ENCODE results near the gene MAP7. TPM values are rescaled to one million over a fixed set of nuclear protein-coding genes. Genes with fewer than 3 reads are reported as not detected.

MAP7 gene
- total and polyA plus RNA-seq, 2 donors (not counting 3 experiments of a cell fraction or from before 2014, with no cell fraction given), result 0.07 to 0.42 TPM

GRCh38 chr6:136594671-136595070 lies 44.4 kb upstream of the MAP7 start:
- Histone ChIP-seq H3K79me2 (ENCODE audit: control insufficient read depth, insufficient read depth, low read length) (no peaks in the 10 kb centered on the region), H3K9me1 (replicated peaks; ENCODE audit: control insufficient read depth, extremely low read depth, insufficient read depth, low read length) (no peaks in the 10 kb centered on the region), H3K4me1 (ENCODE audit: control insufficient read depth, extremely low read depth, insufficient read depth, low read length) (peaks cover 20% of the 10 kb centered on the region), H3K4me3 (replicated peaks in 1 of 3; ENCODE audit: insufficient read depth in 1 of 3, low read depth in 1 of 3, low read length in 3 of 3) (peak overlapping the region in 1 of 3 experiments; percentile 31), H3K27me3 (ENCODE audit: control insufficient read depth in 2 of 2, insufficient read depth in 2 of 2, low read length in 2 of 2) (no peaks in the 10 kb centered on the region), H3K9ac (replicated peaks; ENCODE audit: extremely low read depth, insufficient read depth, low read length) (peak overlapping the region; percentile 58), H3K9me3 (replicated peaks; ENCODE audit: control insufficient read depth, insufficient read depth, low read length) (no peaks in the 10 kb centered on the region), H3K27ac (ENCODE audit: insufficient read depth, low read depth, low read length) (peak overlapping the region; percentile 88), H4K20me1 (replicated peaks; ENCODE audit: control insufficient read depth, extremely low read depth, insufficient read depth, low read length) (no peaks in the 10 kb centered on the region), H3K36me3 (ENCODE audit: control insufficient read depth in 2 of 2, extremely low read depth in 1 of 2, insufficient read depth in 2 of 2, low read length in 2 of 2) (peaks cover 0 to 2% of the 10 kb centered on the region in 2 experiments), H3K4me2 (ENCODE audit: insufficient read depth, low read length) (peak overlapping the region; percentile 81), H2AFZ (ENCODE audit: low read depth, low read length) (no peak overlapping the region)
- intact Hi-C loops (cut with micrococcal nuclease), result loop anchor here (1.0 kb wide), 2 partner anchors 16 to 199 kb away; no protein-coding TSS in a partner anchor
- ChIA-PET CTCF (interaction anchor here (1.1 to 2.2 kb wide), 4 partner anchors 12 to 198 kb away, joined by 3 to 32 read pairs (median 9); partner anchors contain the start of gene MAP3K5), POLR2A (no interaction called here)
- no TSS peak for BruUV-seq (replicated peaks)
- dilution Hi-C loops (cut with MboI; ENCODE audit: extremely low pct_ligation_motif_present, low sequenced_read_pairs), result no loop called here
- no peak for FAIRE-seq
- DNase-seq (ENCODE audit: low read depth, low spot score), result no peak
- TF ChIP-seq GATA2 (IDR thresholded peaks at IDR 0.05; ENCODE audit: insufficient read depth, insufficient read length, low read depth, low read length), result no peak
- TF ChIP-seq, protein P1, sequence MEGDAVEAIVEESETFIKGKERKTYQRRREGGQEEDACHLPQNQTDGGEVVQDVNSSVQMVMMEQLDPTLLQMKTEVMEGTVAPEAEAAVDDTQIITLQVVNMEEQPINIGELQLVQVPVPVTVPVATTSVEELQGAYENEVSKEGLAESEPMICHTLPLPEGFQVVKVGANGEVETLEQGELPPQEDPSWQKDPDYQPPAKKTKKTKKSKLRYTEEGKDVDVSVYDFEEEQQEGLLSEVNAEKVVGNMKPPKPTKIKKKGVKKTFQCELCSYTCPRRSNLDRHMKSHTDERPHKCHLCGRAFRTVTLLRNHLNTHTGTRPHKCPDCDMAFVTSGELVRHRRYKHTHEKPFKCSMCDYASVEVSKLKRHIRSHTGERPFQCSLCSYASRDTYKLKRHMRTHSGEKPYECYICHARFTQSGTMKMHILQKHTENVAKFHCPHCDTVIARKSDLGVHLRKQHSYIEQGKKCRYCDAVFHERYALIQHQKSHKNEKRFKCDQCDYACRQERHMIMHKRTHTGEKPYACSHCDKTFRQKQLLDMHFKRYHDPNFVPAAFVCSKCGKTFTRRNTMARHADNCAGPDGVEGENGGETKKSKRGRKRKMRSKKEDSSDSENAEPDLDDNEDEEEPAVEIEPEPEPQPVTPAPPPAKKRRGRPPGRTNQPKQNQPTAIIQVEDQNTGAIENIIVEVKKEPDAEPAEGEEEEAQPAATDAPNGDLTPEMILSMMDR (IDR thresholded peaks at IDR 0.05; ENCODE audit: extremely low read depth in 1 of 2, insufficient read depth in 1 of 2, low read depth in 1 of 2, low read length in 2 of 2), result no peak
- TF ChIP-seq POLR2A (IDR thresholded peaks at IDR 0.05; ENCODE audit: low read depth, low read length), result no peak

DNA sequence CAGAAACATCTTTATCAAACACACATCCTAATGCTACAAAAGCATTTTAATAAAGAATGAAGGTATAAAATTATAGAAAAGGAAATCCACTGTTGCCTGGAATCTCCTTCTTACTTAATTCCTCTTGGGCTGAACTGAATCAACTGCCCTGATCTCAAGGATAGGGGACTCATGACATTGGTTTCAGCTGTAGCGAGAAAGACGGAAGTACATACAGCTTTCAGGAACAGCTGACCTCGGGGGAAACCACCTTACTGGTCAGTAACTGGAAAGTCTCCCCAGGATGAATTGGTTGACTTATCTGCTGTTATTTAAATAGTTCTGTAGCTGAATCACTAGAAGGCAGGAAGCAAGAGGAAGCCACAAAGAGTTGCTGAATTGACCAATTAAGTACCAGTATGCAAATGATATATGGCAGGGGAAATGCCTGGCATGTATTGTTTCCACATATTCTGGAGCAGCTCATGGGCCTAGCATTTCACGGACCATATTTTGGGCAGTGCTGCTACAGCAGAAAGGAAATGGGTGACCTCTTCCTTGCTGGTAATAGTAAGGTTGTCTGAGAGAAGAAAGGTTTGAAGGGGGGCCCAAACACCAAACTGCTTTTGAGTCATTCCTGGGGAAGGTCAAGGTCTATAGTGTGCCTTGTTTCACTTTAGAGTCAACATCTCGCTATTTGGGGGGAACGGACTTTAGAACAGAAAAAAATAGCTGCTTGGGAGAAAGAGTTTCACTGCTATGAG lies 43.7 kb upstream of the MAP7 start:
- Histone ChIP-seq H3K79me2 (ENCODE audit: control insufficient read depth, insufficient read depth, low read length) (no peaks in the 10 kb centered on the region), H3K36me3 (ENCODE audit: control insufficient read depth in 2 of 2, extremely low read depth in 1 of 2, insufficient read depth in 2 of 2, low read length in 2 of 2) (peaks cover 0 to 2% of the 10 kb centered on the region in 2 experiments), H3K27me3 (ENCODE audit: control insufficient read depth in 2 of 2, insufficient read depth in 2 of 2, low read length in 2 of 2) (no peaks in the 10 kb centered on the region), H3K4me2 (ENCODE audit: insufficient read depth, low read length) (peak overlapping the region; percentile 81), H4K20me1 (replicated peaks; ENCODE audit: control insufficient read depth, extremely low read depth, insufficient read depth, low read length) (no peaks in the 10 kb centered on the region), H3K4me3 (replicated peaks in 1 of 3; ENCODE audit: insufficient read depth in 1 of 3, low read depth in 1 of 3, low read length in 3 of 3) (peak overlapping the region in 1 of 3 experiments; percentile 31), H2AFZ (ENCODE audit: low read depth, low read length) (peak overlapping the region; percentile 85), H3K9me1 (replicated peaks; ENCODE audit: control insufficient read depth, extremely low read depth, insufficient read depth, low read length) (no peaks in the 10 kb centered on the region), H3K9me3 (replicated peaks; ENCODE audit: control insufficient read depth, insufficient read depth, low read length) (no peaks in the 10 kb centered on the region), H3K4me1 (ENCODE audit: control insufficient read depth, extremely low read depth, insufficient read depth, low read length) (peaks cover 20% of the 10 kb centered on the region), H3K9ac (replicated peaks; ENCODE audit: extremely low read depth, insufficient read depth, low read length) (peak overlapping the region; percentile 60), H3K27ac (ENCODE audit: insufficient read depth, low read depth, low read length) (peak overlapping the region; percentile 88)
- ChIA-PET CTCF (interaction anchor here (0.6 to 2.2 kb wide), 14 partner anchors 10 to 199 kb away, joined by 3 to 32 read pairs (median 4); partner anchors contain the start of gene MAP3K5), POLR2A (interaction anchor here (0.8 to 1.2 kb wide), 2 partner anchors 16 to 196 kb away, joined by 3 to 5 read pairs; no protein-coding TSS in a partner anchor)
- TF ChIP-seq POLR2A (IDR thresholded peaks at IDR 0.05; ENCODE audit: low read depth, low read length), result no peak
- no peak for TF ChIP-seq MYC (IDR thresholded peaks at IDR 0.05; ENCODE audit: low read depth, low read length)
- no peak for TF ChIP-seq EZH2 (IDR thresholded peaks at IDR 0.05; ENCODE audit: borderline replicate concordance, low read depth, low read length, severe bottlenecking)
- TF ChIP-seq JUN (IDR thresholded peaks at IDR 0.05; ENCODE audit: borderline replicate concordance, insufficient read depth, insufficient read length, low read depth), result peak; percentile 86
- TF ChIP-seq, protein P2, sequence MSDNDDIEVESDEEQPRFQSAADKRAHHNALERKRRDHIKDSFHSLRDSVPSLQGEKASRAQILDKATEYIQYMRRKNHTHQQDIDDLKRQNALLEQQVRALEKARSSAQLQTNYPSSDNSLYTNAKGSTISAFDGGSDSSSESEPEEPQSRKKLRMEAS (IDR thresholded peaks at IDR 0.05; ENCODE audit: insufficient read depth, insufficient read length), result no peak
- TF ChIP-seq POLR2AphosphoS5 (IDR thresholded peaks at IDR 0.05; ENCODE audit: insufficient read depth, low read depth, low read length), result peak; percentile 86
- peak; percentile 90 for TF ChIP-seq GATA2 (IDR thresholded peaks at IDR 0.05; ENCODE audit: insufficient read depth, insufficient read length, low read depth, low read length)
- TF ChIP-seq, protein P1 (IDR thresholded peaks at IDR 0.05; ENCODE audit: extremely low read depth in 1 of 2, insufficient read depth in 1 of 2, low read depth in 1 of 2, low read length in 2 of 2), result no peak
- peak; percentile 82 for TF ChIP-seq FOS (IDR thresholded peaks at IDR 0.05; ENCODE audit: borderline replicate concordance, insufficient read depth, low read length)
- dilution Hi-C loops (cut with MboI; ENCODE audit: extremely low pct_ligation_motif_present, low sequenced_read_pairs), result no loop called here
- DNase-seq (ENCODE audit: low read depth, low spot score) (peak; percentile 97), FAIRE-seq (peak; percentile 97)
- intact Hi-C loops (cut with micrococcal nuclease), result loop anchor here (1.0 kb wide), 3 partner anchors 11 to 199 kb away; no protein-coding TSS in a partner anchor
- no TSS peak for BruUV-seq (replicated peaks)
